GM18867 (cell line): ENCODE results near the gene CRYBG1.

Experiments used
- ATAC-seq: cut with Tn5 transposase; IDR thresholded peaks from one replicate; pipeline ENCODE4 v1.9.1; 2021; ENCODE audit warnings: mild to moderate bottlenecking, moderate library complexity; ENCODE audit not compliant: unreplicated experiment

The CRYBG1 gene, protein sequence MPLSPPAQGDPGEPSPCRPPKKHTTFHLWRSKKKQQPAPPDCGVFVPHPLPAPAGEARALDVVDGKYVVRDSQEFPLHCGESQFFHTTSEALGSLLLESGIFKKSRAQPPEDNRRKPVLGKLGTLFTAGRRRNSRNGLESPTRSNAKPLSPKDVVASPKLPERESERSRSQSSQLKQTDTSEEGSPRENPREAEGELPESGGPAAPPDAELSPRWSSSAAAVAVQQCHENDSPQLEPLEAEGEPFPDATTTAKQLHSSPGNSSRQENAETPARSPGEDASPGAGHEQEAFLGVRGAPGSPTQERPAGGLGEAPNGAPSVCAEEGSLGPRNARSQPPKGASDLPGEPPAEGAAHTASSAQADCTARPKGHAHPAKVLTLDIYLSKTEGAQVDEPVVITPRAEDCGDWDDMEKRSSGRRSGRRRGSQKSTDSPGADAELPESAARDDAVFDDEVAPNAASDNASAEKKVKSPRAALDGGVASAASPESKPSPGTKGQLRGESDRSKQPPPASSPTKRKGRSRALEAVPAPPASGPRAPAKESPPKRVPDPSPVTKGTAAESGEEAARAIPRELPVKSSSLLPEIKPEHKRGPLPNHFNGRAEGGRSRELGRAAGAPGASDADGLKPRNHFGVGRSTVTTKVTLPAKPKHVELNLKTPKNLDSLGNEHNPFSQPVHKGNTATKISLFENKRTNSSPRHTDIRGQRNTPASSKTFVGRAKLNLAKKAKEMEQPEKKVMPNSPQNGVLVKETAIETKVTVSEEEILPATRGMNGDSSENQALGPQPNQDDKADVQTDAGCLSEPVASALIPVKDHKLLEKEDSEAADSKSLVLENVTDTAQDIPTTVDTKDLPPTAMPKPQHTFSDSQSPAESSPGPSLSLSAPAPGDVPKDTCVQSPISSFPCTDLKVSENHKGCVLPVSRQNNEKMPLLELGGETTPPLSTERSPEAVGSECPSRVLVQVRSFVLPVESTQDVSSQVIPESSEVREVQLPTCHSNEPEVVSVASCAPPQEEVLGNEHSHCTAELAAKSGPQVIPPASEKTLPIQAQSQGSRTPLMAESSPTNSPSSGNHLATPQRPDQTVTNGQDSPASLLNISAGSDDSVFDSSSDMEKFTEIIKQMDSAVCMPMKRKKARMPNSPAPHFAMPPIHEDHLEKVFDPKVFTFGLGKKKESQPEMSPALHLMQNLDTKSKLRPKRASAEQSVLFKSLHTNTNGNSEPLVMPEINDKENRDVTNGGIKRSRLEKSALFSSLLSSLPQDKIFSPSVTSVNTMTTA (N-terminal part only)

DNA sequence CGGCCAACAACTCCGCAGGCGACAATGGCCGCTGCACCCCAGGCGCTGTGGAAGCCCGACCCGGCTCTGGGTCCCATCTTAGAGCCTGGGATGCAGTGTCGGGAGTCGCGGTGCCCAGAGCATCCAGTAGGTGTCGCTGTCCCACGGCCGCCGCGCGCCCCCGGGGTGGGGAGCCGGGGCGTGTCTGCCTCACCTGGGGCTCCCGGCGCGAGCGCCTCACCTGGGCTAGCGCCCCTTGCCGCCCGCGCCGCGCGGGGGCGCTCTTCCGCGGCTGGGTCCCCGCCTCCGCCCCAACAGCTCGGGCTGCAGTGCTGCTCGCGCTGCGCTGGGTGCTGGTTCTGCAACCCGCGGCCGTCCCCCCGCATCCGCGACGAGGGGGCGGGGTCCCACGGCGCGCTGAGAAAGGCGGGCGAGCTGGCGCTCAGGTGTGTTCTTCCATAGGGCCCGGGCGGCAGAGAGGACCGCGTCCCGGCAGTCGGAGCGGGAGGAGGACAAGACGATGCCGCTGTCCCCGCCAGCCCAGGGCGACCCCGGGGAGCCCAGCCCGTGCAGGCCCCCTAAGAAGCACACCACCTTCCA, at the start of gene CRYBG1:
CRYBG1 (plus strand) TSS at position 308 of the 579 bp plus-strand sequence; CDS start at position 500, 192 bp downstream.
- peak; percentile 76 for ATAC-seq

- ATAC-seq: no peak
These were observed 44.6 kb upstream of the CRYBG1 start for GRCh38 chr6:106315765-106316374.

GRCh38 chr6:106316375-106316766, 44.1 kb upstream of the CRYBG1 start:
- peak; percentile 43 for ATAC-seq

- no peak for ATAC-seq
These were observed 42.5 kb upstream of the CRYBG1 start for GRCh38 chr6:106318061-106318460.

GRCh38 chr6:106318851-106319250, 41.7 kb upstream of the CRYBG1 start:
- ATAC-seq: no peak

- ATAC-seq: no peak
These were observed 38.6 kb upstream of the CRYBG1 start for GRCh38 chr6:106321940-106322339.

DNA sequence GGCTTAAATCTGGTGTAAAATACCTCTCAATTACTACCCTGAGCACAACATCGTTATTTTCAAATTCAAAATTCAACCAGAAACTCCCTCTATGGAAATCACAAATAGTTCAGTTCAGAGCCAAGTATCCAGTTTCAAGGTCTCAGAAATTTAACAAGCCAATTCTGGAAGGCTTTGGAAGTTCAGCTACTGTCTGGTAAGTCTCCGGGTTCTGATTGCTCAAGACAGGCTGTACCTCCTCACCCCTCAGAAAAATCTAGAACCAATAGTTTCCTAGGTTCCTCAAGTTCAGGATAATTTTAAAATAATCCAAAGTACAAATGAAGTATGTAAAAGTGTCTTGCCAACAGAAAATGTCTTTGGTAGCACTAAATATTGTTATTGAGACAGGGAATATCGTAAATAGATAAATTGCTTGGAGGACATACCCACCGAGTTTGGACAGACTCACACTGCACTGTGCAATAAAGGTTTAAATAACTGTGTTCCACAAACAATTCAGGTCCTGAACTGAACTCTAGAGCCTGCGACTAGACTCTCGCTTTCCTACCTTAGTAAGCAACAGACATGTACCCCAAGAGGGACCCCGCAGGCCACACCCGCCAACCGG, 35.7 kb upstream of the CRYBG1 start:
- ATAC-seq: no peak

DNA sequence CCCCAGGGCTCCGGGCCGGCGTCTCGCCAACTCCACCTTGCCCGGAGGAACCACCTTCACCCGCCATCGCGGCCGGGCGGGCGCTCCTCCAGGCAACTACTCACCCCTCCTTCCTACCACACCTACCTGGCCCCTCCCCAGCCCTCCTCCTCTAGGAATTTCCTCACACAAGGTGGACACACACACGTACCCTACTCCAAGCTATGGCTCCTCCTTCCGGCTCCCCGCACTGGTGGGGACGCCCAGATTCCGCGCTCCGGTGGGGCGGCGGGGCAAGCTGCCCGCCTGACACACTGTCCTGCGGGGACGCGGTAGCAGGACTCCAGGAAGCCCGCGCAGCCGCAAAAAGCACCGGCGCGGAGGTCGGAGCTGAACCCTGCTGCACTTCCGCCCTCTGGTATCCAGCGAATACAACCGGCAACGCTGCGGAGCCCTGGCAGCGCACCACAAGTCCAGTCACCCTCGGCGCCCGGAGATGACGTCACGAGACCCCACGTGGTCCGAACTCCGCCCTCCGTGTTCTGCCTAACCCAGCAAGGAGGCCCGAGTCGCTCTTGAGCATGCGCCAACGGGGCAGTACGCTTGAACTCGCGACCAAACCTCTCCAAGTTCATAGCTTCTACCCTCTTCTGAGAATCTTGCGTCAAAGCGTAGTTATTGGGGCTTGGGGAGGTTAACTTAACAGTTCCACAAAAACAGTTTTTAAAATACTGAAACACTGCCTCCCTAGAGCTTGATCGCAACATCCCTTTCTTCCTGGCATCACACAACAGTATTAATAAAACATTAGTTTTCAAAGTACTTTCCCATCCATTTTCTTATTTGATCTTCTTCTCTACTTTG, 35.0 kb upstream of the CRYBG1 start, which contains the start of gene ATG5:
ATG5 (minus strand) TSS at position 425 of the 843 bp plus-strand sequence. CDS start 9,552 bp downstream, outside the sequence.
- peak; percentile 91 for ATAC-seq

DNA sequence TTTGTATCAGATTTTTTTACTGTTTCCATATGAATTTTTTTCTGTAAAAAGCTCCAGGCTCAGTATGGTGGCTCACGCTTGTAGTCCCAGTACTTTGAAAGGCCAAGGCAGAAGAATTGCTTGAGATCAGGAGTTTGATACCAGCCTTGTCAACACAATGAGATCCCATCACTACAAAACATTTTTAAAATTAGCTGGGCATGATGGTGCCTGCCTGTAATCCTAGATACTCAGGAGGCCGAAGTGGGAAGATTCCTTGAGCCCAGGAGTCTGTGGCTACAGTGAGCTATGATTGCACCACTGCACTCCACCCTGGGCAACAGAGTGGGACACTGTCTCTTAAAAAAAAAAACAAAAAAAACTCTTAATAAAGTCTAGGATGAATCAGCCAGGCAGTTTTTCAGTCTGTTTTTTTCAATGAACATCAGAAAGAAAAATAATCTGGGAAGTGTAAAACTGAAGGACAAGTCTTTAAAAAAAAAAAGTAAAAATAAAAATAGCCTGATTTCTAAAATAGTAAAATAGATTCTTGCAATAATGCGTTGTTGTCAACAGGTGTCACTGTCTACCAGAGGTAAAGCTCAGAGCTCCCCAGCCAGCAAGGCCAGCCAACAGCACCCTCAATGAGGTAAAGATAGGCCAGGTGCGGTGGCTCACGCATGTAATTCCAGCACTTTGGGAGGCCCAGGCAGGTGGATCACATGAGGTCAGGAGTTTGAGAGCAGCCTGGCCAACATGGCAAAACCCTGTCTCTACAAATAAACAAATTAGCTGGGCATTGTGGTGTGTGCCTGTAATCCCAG, 25.7 kb upstream of the CRYBG1 start:
- peak; percentile 73 for ATAC-seq

DNA sequence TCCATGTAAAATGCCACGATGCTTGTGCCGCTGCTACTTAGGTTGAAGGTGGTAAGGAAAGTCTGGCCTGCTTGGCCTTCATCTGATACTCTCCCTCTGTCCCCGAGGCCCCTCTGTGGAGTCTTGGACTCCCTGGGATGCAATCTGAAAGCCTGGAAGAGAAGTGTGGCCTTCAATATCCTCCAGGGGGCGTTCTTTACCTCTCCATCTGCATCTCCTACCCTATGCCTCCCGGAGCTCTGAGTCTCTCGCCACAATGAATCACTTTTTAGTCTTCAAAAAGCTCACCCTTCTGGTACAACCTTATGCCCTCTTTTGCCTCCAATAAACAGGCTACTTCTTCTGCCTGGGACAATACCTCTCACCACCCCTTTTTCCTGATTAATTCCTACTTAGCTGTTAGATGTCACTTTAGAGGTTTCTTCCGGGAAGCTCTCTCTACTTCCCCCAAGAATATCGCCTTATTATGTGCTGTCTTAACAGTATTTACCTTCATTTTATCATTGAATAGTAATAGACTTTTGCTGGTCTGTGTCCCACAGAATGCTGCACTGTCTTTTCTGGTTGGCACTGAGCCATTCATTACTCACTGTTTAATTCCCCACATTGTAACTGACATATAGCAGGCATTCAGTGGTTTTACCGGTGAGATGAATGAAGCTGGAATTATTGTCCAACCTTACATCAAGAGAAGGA, 21.0 kb upstream of the CRYBG1 start:
- ATAC-seq: peak; percentile 63

- no peak for ATAC-seq
These were observed 13.3 kb upstream of the CRYBG1 start for GRCh38 chr6:106347219-106347618.

GRCh38 chr6:106356378-106356777, 4.1 kb upstream of the CRYBG1 start:
- ATAC-seq: no peak

GRCh38 chr6:106359959-106360409, 533 bp upstream of the CRYBG1 start:
- no peak for ATAC-seq

GRCh38 chr6:106360989-106361430, 493 bp downstream of the CRYBG1 start:
- peak; percentile 31 for ATAC-seq

DNA sequence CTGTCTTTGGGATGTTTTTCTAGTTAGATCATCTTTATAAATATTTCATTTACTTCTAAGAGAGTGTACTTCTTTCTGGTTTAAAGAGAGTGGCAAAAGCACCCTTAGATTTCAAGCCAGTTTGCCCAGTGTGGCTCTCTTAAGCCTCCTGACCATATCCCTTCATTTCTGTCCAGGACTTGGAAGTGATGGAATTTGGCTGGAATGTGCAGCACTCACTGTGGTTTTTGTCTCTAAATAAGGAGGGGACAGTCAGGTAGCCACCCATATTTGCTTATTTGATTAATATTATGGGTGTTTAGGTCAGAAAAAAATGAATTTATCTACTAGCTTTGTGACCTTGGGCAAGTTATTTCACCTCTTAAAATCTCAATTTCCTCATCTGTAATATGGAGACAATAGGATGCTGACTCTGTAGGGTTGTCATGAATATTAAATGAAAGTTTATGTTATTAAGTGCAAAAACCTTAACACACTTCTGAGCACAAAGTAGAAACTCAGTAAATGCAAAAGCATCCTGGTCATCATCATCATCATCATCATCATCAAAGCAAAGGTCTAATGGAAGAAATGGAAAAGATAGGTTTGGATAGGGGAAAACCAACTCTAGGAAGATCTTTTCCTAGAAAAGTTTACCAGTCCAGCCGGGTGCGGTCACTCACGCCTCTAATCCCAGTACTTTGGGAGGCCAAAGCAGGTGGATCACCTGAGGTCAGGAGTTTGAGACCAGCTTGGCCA, 3.1 kb downstream of the CRYBG1 start:
- ATAC-seq: no peak

- ATAC-seq: no peak
These were observed 9.2 kb downstream of the CRYBG1 start for GRCh38 chr6:106369739-106370138.
